Ovary (tissue), 3 donors: Measurements from ENCODE around the gene LRRC8A.

Experiments used
- EP300 ChIP-seq: sonication (generic); formaldehyde crosslinking; IDR thresholded peaks from one replicate; pipeline ENCODE4 v1.6.1; 2017; ENCODE audit warnings: antibody characterized with exemption
- POLR2A ChIP-seq: fragments of 450-650 bp; IDR thresholded peaks from one replicate; pipeline ENCODE4 v1.6.1; 2017; ENCODE audit warnings: antibody characterized with exemption, mild to moderate bottlenecking, moderate library complexity
- TF ChIP-seq, protein P1 (sequence below), 3 donors: fragments of 450-650 bp in 2 of 3; fragments of 200-600 bp in 1 of 3; IDR thresholded peaks; one replicate each; pipeline versions ENCODE4 v1.5.1 to v1.8.0; 2016 to 2022; ENCODE audit warnings: antibody characterized with exemption in 3 of 3, mild to moderate bottlenecking in 1 of 3
- donor health status: DM: no; HTN: no; CAD: no.

GRCh38 chr9:128882677-128883603, 1.0 kb downstream of the LRRC8A start:
- TF ChIP-seq, protein P1, sequence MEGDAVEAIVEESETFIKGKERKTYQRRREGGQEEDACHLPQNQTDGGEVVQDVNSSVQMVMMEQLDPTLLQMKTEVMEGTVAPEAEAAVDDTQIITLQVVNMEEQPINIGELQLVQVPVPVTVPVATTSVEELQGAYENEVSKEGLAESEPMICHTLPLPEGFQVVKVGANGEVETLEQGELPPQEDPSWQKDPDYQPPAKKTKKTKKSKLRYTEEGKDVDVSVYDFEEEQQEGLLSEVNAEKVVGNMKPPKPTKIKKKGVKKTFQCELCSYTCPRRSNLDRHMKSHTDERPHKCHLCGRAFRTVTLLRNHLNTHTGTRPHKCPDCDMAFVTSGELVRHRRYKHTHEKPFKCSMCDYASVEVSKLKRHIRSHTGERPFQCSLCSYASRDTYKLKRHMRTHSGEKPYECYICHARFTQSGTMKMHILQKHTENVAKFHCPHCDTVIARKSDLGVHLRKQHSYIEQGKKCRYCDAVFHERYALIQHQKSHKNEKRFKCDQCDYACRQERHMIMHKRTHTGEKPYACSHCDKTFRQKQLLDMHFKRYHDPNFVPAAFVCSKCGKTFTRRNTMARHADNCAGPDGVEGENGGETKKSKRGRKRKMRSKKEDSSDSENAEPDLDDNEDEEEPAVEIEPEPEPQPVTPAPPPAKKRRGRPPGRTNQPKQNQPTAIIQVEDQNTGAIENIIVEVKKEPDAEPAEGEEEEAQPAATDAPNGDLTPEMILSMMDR (IDR thresholded peaks at IDR 0.05) = no peak
- no peak for TF ChIP-seq EP300
- no peak for TF ChIP-seq POLR2A
